Suprapubic skin (tissue), 3 donors: ENCODE data around the gene ADCY5.

ENCODE experiments used
- CTCF ChIP-seq, 2 donors: fragments of 200-600 bp in 1 of 2; fragments of 450-650 bp in 1 of 2; sonication (generic) in 1 of 2; IDR thresholded peaks; one replicate each; pipeline ENCODE4 v1.5.1; 2016 to 2019; ENCODE audit warnings: antibody characterized with exemption in 2 of 2, mild to moderate bottlenecking in 1 of 2, moderate library complexity in 1 of 2
- POLR2A ChIP-seq, 2 donors: fragments of 450-650 bp; IDR thresholded peaks; one replicate each; pipeline ENCODE4 v1.6.1; 2017; ENCODE audit warnings: antibody characterized with exemption in 2 of 2, mild to moderate bottlenecking in 2 of 2, moderate library complexity in 2 of 2

GRCh38 chr3:123332124-123332641 is 116.7 kb downstream of the ADCY5 start:
- TF ChIP-seq POLR2A (IDR thresholded peaks at IDR 0.05) (no peak), CTCF (IDR thresholded peaks at IDR 0.05) (no peak)
